A549 treated with Hydrocortisone at 1 μM for 4 hours (cell line): ENCODE results near the gene UBIAD1. TPM values are rescaled to one million over a fixed set of nuclear protein-coding genes. Genes with fewer than 3 reads are reported as not detected.

Experiments
- total RNA-seq: library from RNA; stranded (reverse); fragments of 200-300 nt; extraction: Qiagen RNA extraction; gene quantifications from 5 replicates; pipeline ENCODE4 v1.2.3, GENCODE V29; 2022

The UBIAD1 gene
- 14.9 to 18.4 TPM (median 16.2 TPM) in 5 replicates for total RNA-seq

GRCh38 chr1:11272832-11273594 lies at the start of gene UBIAD1:
Gene UBIAD1, plus strand, starts transcription at chr1:11273198. Its CDS starts 334 bp downstream, at chr1:11273532.

GRCh38 chr1:11262171-11263049 lies 10.6 kb upstream of the UBIAD1 start, which contains the start of gene MTOR:
Gene MTOR, minus strand, starts transcription at chr1:11262551. Its CDS starts 3,142 bp downstream, at chr1:11259409.

Other genes starting within 250 kb of the UBIAD1 start
- gene MASP2, start 226.0 kb upstream of the UBIAD1 start, total RNA-seq, result 0.07 to 0.30 TPM (median 0.15 TPM) in 5 replicates
- gene SRM, start 213.2 kb upstream of the UBIAD1 start, total RNA-seq, result 136 to 219 TPM (median 203 TPM) in 5 replicates
- 33.9 to 40.9 TPM (median 39.1 TPM) in 5 replicates for gene EXOSC10, start 173.3 kb upstream of the UBIAD1 start, total RNA-seq
- gene ANGPTL7, start 83.8 kb upstream of the UBIAD1 start, total RNA-seq, result not detected in 5 replicates
- gene MTOR, start 10.6 kb upstream of the UBIAD1 start, total RNA-seq, result 11.6 to 16.4 TPM (median 13.8 TPM) in 5 replicates
- gene DISP3, start 206.0 kb downstream of the UBIAD1 start, total RNA-seq, result 0.27 to 0.54 TPM (median 0.50 TPM) in 5 replicates